AG08395 (cell line): ENCODE results near the gene KNOP1.
"Not testable (repeated sequence)": the region's sequence is repeated elsewhere in the genome, so short reads cannot be mapped to it uniquely, and the experiment has no call there.

ENCODE experiments used
- DNase-seq: peaks from one replicate; pipeline ENCODE4 v3.0.0; 2012; ENCODE audit warnings: mixed read lengths, low spot score

Gene KNOP1

GRCh38 chr16:19683453-19684236, 34.4 kb downstream of the KNOP1 start:
- DNase-seq = no peak

GRCh38 chr16:19681637-19682036, 36.4 kb downstream of the KNOP1 start:
- no peak for DNase-seq

- DNase-seq = no peak
Observed at GRCh38 chr16:19680881-19681340, 37.1 kb downstream of the KNOP1 start.

DNA sequence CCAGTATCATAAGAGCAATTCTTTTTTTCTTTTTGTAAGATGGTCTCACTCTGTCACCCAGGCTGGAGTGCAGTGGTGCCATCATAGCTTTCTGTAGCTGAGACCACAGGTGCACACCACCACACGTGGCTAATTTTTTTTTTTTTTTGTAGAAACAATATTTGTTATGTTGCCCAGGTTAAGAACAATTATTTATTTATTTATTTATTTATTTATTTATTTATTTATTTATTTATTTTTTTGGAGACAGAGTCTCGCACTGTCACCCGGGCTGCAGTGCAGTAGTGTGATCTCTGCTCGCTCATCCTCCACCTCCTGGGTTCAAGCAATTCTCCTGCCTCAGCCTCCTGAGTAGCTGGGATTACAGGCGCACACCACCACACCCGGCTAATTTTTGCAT, 38.7 kb downstream of the KNOP1 start:
- not testable (repeated sequence) for DNase-seq

GRCh38 chr16:19678804-19679203, 39.2 kb downstream of the KNOP1 start:
- no peak for DNase-seq

DNA sequence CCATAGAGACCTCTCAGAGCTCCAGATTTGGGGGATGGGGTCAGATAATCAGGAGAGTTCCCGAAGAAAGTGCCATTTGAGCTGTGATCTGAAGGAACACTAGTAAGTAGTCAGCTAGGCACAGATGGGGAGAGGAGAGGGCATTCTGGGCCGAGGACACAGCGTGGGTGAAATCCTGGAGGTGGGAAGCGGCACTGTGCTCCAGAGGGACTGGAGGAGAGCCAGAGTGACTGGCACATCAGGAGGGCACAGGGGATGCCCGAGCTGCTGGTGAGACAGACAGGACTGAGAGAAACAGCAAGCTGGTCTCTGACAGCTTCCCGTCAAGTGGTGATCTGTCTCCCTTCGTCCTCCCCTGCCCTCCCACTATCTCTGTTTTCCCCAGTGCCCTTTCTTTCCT, 40.6 kb downstream of the KNOP1 start:
- no peak for DNase-seq

- DNase-seq = no peak
Observed at GRCh38 chr16:19674485-19674884, 43.5 kb downstream of the KNOP1 start.

DNA sequence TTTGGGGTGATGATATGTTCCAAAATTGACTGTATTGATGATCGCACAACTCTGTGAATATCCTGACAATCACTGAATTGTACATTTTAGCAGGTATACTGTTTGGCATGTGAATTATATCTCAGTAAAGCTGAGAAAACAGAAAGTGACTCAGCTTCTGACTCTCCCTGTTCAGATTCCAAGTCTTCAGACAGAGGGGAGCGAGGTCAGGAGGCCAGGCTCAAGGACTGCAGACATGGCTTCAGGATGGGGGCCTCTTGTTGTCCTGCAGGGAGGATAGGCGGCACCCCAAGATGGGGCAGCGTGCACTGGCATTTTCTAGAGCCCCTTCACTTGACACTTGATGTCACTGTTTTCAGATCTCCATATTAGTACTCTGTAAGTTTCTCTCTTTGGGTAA, 45.6 kb downstream of the KNOP1 start:
- no peak for DNase-seq

DNA sequence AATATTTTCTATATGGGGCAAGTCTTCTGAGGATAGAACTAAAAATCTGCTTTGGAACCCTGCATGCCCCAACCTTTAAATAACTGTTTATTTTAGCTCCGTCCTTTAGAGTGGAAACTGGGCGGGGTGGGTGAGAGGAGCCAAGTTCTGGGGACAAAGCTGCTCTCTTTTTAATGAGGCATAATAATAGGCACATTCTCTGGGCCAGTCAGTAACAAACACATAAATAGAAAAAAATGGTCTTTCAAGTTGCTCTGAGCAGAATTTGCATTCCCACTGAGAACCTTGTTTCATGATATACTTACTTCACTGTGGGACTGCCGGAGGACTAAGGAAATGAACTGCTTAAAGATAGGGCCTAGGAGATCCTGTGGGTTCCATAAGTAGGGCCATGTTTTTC, 51.5 kb downstream of the KNOP1 start:
- no peak for DNase-seq

- DNase-seq = not testable (repeated sequence)
Observed at GRCh38 chr16:19665313-19665712, 52.7 kb downstream of the KNOP1 start.

GRCh38 chr16:19664166-19664565, 53.9 kb downstream of the KNOP1 start:
- no peak for DNase-seq

DNA sequence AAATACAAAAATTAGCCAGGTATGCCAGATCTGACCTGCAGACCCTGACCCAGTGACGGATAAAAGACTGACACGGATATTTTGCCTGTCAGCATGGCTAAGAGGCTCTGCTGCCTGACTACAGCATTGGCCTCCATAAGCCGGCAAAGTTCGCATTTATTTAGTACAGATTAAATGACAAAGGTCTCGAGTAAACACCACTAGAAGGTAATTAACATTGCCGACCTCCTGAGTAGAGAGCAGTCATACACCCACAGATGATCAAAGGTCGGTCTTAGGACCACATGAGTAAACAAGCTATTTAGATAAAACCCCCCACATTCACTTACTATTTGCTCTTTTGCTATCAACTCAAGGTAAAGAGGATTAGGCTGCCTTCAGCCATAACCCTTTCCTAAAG, 55.7 kb downstream of the KNOP1 start:
- no peak for DNase-seq

DNA sequence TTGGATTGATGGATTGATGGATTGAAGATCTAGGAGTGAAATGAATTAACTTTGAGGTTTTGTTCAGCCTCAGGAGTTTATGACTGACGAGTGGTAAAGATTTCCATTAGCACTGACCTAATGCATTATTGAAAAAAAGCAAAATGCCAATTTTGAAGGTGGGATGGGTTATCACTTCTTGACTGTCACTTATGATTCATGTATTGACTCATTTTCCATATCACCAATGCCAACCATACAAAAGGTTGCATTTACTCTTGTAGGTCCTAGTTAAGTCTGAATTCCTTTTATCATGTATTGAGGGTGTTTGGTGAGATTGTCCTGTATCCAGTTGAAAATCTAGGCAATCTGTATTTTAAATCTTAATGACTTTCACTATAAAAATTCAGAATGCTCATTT, 57.6 kb downstream of the KNOP1 start:
- DNase-seq = no peak

GRCh38 chr16:19659554-19659953, 58.5 kb downstream of the KNOP1 start:
- DNase-seq = no peak

GRCh38 chr16:19657831-19658230, 60.2 kb downstream of the KNOP1 start:
- no peak for DNase-seq

DNA sequence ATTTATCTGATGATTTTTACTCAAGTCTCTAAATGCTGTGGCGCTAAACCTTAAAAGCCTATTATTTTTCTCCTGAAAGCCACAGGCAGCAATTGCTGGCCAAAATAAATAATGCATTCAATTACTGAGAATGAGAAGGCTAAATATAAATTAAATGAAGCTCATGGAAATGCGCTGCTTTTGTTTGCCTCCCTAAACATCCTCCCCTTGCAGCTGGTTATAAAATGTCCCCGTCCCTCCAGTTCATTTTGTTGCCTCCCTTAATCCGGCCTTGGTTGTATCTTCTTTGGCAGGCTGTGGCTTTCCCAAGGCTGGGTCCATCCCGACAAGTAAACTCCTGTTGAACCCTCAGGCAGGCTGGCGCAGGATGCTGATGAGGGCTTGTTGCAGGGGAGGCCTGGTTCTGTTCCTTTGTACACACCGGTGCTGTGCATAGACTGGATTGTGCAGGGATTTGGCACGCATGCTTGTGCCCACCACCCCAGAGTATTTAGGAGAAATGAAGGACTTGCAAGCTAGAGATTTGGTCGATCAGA, 62.7 kb downstream of the KNOP1 start:
- no peak for DNase-seq

DNA sequence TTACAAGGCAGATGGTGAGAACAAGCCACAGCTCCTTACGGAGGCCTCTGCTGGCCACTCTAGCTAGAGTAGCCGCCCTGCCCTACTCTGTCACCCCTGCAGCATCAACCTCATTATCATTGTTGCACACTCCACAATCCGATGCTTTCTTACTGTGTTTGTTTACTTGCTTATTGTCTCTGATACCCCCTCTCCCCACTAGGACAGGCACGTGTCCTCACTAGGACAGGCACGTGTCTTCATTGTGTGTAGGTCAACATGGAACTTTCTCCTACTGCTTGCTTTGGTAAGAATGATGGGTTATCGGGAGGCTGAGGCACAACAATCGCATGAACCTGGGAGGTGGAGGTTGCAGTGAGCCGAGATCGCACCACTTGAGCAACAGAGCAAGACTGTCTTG, 63.9 kb downstream of the KNOP1 start:
- DNase-seq = no peak
